Breast epithelium (tissue), 4 donors: ENCODE results near the gene ATN1. TPM values are rescaled to one million over a fixed set of nuclear protein-coding genes. Genes with fewer than 3 reads are reported as not detected.
"Not testable (repeated sequence)": the region's sequence is repeated elsewhere in the genome, so short reads cannot be mapped to it uniquely, and the experiment has no call there.

ENCODE experiments used
- DNase-seq, 2 donors: peaks; one replicate each; pipeline ENCODE4 v3.0.0-alpha.2; 2019; ENCODE audit warnings: low spot score in 2 of 2
- H3K27ac ChIP-seq, 2 donors: fragments of 200-600 bp; sonication (generic) in 1 of 2; one replicate each; pipeline ENCODE4 v1.5.1; 2016 to 2019; ENCODE audit warnings: mild to moderate bottlenecking in 1 of 2
- H3K27me3 ChIP-seq, 2 donors: fragments of 200-600 bp; sonication (generic) in 1 of 2; one replicate each; pipeline versions ENCODE4 v1.5.1 to v1.6.0; 2017 to 2019; ENCODE audit warnings: control low read depth in 1 of 2, mild to moderate bottlenecking in 1 of 2
- H3K36me3 ChIP-seq: fragments of 200-600 bp; one replicate; pipeline ENCODE4 v1.5.1; 2019
- H3K4me1 ChIP-seq, 2 donors: fragments of 200-600 bp; sonication (generic); one replicate each; pipeline ENCODE4 v1.5.1; 2016 to 2019; ENCODE audit warnings: control low read depth in 1 of 2
- H3K4me3 ChIP-seq, 3 donors: fragments of 200-600 bp; sonication (generic); 1 replicate in 2 of 3; 2 replicates in 1 of 3; pipeline ENCODE4 v1.5.1; 2016 to 2019; ENCODE audit warnings: mild to moderate bottlenecking in 3 of 3, moderate library complexity in 2 of 3
- H3K9me3 ChIP-seq, 2 donors: fragments of 200-600 bp; sonication (generic) in 1 of 2; one replicate each; pipeline ENCODE4 v1.5.1; 2016 to 2019; ENCODE audit warnings: control low read depth in 1 of 2
- CTCF ChIP-seq, 3 donors: fragments of 450-650 bp; IDR thresholded peaks; one replicate each; pipeline ENCODE4 v1.5.1; 2016 to 2017; ENCODE audit warnings: antibody characterized with exemption in 3 of 3, mild to moderate bottlenecking in 3 of 3, moderate library complexity in 3 of 3
- POLR2A ChIP-seq: fragments of 450-650 bp; IDR thresholded peaks from one replicate; pipeline ENCODE4 v1.6.1; 2016; ENCODE audit warnings: antibody characterized with exemption, mild to moderate bottlenecking, moderate library complexity
- POLR2AphosphoS5 ChIP-seq, 3 donors: sonication (generic); formaldehyde crosslinking; IDR thresholded peaks; one replicate each; pipeline ENCODE4 v1.6.1; 2017; ENCODE audit warnings: antibody characterized with exemption in 3 of 3
- intact Hi-C: fragments of 100-400 bp; cut with DNase I; formaldehyde crosslinking; loops from one replicate; pipeline ENCODE4 v1.15.1; 2023; ENCODE audit warnings: low total_unique reads
- total RNA-seq, 3 donors: library from RNA; depleted of rRNA; stranded (reverse); fragments of >200 nt; gene quantifications; one replicate each; pipeline ENCODE4 v1.1.0, GENCODE V29; 2016

Gene ATN1
- total RNA-seq, 3 donors from 2014 or later, result 57.9 to 96.4 (median 59.7) TPM

- intact Hi-C loops, result no loop called here
- Histone ChIP-seq H3K4me1 (peaks cover 0 to 3% of the 10 kb centered on the region in 2 donors), H3K9me3 (no peaks in the 10 kb centered on the region), H3K4me3 (no peak overlapping the region), H3K27ac (peak overlapping the region in 1 of 2 donors; percentile 17), H3K36me3 (no peaks in the 10 kb centered on the region), H3K27me3 (no peaks in the 10 kb centered on the region)
- TF ChIP-seq POLR2AphosphoS5 (IDR thresholded peaks at IDR 0.05) (no peak), CTCF (IDR thresholded peaks at IDR 0.05) (no peak), POLR2A (no peak)
- no peak for DNase-seq
Measured at GRCh38 chr12:6887460-6887859, 40.3 kb upstream of the ATN1 start.

- Histone ChIP-seq H3K36me3 (no peaks in the 10 kb centered on the region), H3K27ac (no peak overlapping the region), H3K9me3 (no peaks in the 10 kb centered on the region), H3K4me1 (peaks cover 0 to 3% of the 10 kb centered on the region in 2 donors), H3K4me3 (no peak overlapping the region), H3K27me3 (no peaks in the 10 kb centered on the region)
- DNase-seq, result no peak
- TF ChIP-seq POLR2AphosphoS5 (IDR thresholded peaks at IDR 0.05) (no peak), POLR2A (no peak), CTCF (IDR thresholded peaks at IDR 0.05) (no peak)
- intact Hi-C loops, result no loop called here
Measured at GRCh38 chr12:6888360-6888759, 39.4 kb upstream of the ATN1 start.

GRCh38 chr12:6888794-6889193 lies 39.0 kb upstream of the ATN1 start:
- H3K36me3 ChIP-seq, H3K4me1 ChIP-seq, intact Hi-C loops, H3K9me3 ChIP-seq, DNase-seq, H3K27me3 ChIP-seq, H3K27ac ChIP-seq, H3K4me3 ChIP-seq: not testable (repeated sequence)

- not testable (repeated sequence) for H3K36me3 ChIP-seq, DNase-seq, H3K4me3 ChIP-seq, H3K4me1 ChIP-seq, H3K27me3 ChIP-seq, H3K9me3 ChIP-seq
- intact Hi-C loops, result loop anchor here (2.0 kb wide), 1 partner anchor 57 kb away; no protein-coding TSS in a partner anchor
- H3K27ac ChIP-seq, result peak overlapping the region; percentile 93 to 94
Measured at GRCh38 chr12:6889775-6890573, 37.8 kb upstream of the ATN1 start.

- TF ChIP-seq POLR2A (peak; percentile 43), CTCF (IDR thresholded peaks at IDR 0.05) (peak; percentile 69 to 93 (median 74)), POLR2AphosphoS5 (IDR thresholded peaks at IDR 0.05) (peak; percentile 75 to 92 (median 86))
- intact Hi-C loops, result loop anchor here (2.0 kb wide), 1 partner anchor 56 kb away; no protein-coding TSS in a partner anchor
- Histone ChIP-seq H3K36me3 (no peaks in the 10 kb centered on the region), H3K9me3 (no peaks in the 10 kb centered on the region), H3K27ac (peak overlapping the region; percentile 93 to 94), H3K4me1 (peaks cover 0 to 3% of the 10 kb centered on the region in 2 donors), H3K4me3 (peak overlapping the region; percentile 44 to 69 (median 62)), H3K27me3 (no peaks in the 10 kb centered on the region)
- peak; percentile 96 to 98 for DNase-seq
Measured at GRCh38 chr12:6890789-6891645, 36.7 kb upstream of the ATN1 start.

GRCh38 chr12:6891646-6892001 lies 36.1 kb upstream of the ATN1 start:
- Histone ChIP-seq H3K4me1 (peaks cover 0 to 3% of the 10 kb centered on the region in 2 donors), H3K27me3 (no peaks in the 10 kb centered on the region), H3K36me3 (no peaks in the 10 kb centered on the region), H3K27ac (peak overlapping the region; percentile 93 to 94), H3K4me3 (peak overlapping the region; percentile 44 to 69 (median 62)), H3K9me3 (no peaks in the 10 kb centered on the region)
- no peak for TF ChIP-seq POLR2AphosphoS5 (IDR thresholded peaks at IDR 0.05)
- TF ChIP-seq CTCF (IDR thresholded peaks at IDR 0.05), result no peak
- no peak for TF ChIP-seq POLR2A
- no peak for DNase-seq
- intact Hi-C loops, result loop anchor here (2.0 kb wide), 1 partner anchor 55 kb away; no protein-coding TSS in a partner anchor

- H3K9me3 ChIP-seq, H3K36me3 ChIP-seq, DNase-seq, intact Hi-C loops, H3K4me1 ChIP-seq, H3K27ac ChIP-seq, H3K4me3 ChIP-seq, H3K27me3 ChIP-seq: not testable (repeated sequence)
Measured at GRCh38 chr12:6892683-6893082, 35.1 kb upstream of the ATN1 start.
